ENCODE data around the gene TMEM245.

GRCh38 chr9:108994695-108995094 lies 125.1 kb downstream of the TMEM245 start:
- TF ChIP-seq POLR2AphosphoS5 (IDR thresholded peaks at IDR 0.05), result no peak
- TF ChIP-seq, protein P1, sequence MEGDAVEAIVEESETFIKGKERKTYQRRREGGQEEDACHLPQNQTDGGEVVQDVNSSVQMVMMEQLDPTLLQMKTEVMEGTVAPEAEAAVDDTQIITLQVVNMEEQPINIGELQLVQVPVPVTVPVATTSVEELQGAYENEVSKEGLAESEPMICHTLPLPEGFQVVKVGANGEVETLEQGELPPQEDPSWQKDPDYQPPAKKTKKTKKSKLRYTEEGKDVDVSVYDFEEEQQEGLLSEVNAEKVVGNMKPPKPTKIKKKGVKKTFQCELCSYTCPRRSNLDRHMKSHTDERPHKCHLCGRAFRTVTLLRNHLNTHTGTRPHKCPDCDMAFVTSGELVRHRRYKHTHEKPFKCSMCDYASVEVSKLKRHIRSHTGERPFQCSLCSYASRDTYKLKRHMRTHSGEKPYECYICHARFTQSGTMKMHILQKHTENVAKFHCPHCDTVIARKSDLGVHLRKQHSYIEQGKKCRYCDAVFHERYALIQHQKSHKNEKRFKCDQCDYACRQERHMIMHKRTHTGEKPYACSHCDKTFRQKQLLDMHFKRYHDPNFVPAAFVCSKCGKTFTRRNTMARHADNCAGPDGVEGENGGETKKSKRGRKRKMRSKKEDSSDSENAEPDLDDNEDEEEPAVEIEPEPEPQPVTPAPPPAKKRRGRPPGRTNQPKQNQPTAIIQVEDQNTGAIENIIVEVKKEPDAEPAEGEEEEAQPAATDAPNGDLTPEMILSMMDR (IDR thresholded peaks at IDR 0.05), result no peak
- TF ChIP-seq POLR2A (IDR thresholded peaks at IDR 0.05), result no peak
- TF ChIP-seq EP300 (IDR thresholded peaks at IDR 0.05), result no peak

Data from sigmoid colon (tissue), 4 donors.